Smooth muscle cell (in vitro differentiated cells): ENCODE measurements around the gene TANGO6. TPM values are rescaled to one million over a fixed set of nuclear protein-coding genes. Genes with fewer than 3 reads are reported as not detected.
A peak's percentile ranks its signal among the peaks of the same experiment; 100 is the strongest.

ENCODE experiments used
- DNase-seq: peaks from one replicate; lab custom pipeline; 2025; ENCODE audit not compliant: unreplicated experiment; lab: John Stamatoyannopoulos, UW
- H2AFZ ChIP-seq: fragments of 200-600 bp; sonication (generic); 2 replicates; pipeline ENCODE4 v1.6.0; 2016; ENCODE audit warnings: antibody characterized with exemption, low read depth, mild to moderate bottlenecking
- H3F3A ChIP-seq: fragments of 200-600 bp; sonication (generic); 2 replicates; pipeline ENCODE4 v1.6.0; 2017; ENCODE audit warnings: antibody characterized with exemption, low read depth
- H3K27ac ChIP-seq: fragments of 200-600 bp; sonication (generic); 2 replicates; pipeline ENCODE4 v1.5.1; 2016; ENCODE audit warnings: low read depth, mild to moderate bottlenecking
- H3K27me3 ChIP-seq: fragments of 200-600 bp; sonication (generic); 2 replicates; pipeline ENCODE4 v1.6.1; 2016; ENCODE audit warnings: low read depth, mild to moderate bottlenecking
- H3K36me3 ChIP-seq: fragments of 200-600 bp; sonication (generic); 2 replicates; pipeline ENCODE4 v1.5.1; 2016; ENCODE audit warnings: low read depth
- H3K4me1 ChIP-seq: fragments of 200-600 bp; sonication (generic); 2 replicates; pipeline ENCODE4 v1.5.1; 2016; ENCODE audit warnings: low read depth
- H3K4me2 ChIP-seq: fragments of 200-600 bp; sonication (generic); 2 replicates; pipeline ENCODE4 v1.6.0; 2016; ENCODE audit warnings: mild to moderate bottlenecking
- H3K4me3 ChIP-seq: fragments of 200-600 bp; sonication (generic); 2 replicates; pipeline ENCODE4 v1.5.1; 2016; ENCODE audit warnings: mild to moderate bottlenecking
- H3K79me2 ChIP-seq: fragments of 200-600 bp; sonication (generic); 2 replicates; pipeline ENCODE4 v1.6.0; 2016; ENCODE audit warnings: low read depth, mild to moderate bottlenecking
- H3K9ac ChIP-seq: fragments of 200-600 bp; sonication (generic); 2 replicates; pipeline ENCODE4 v1.6.0; 2016; ENCODE audit warnings: low read depth
- H3K9me3 ChIP-seq: fragments of 200-600 bp; sonication (generic); replicated peaks from 2 replicates; pipeline ENCODE4 v1.5.1; 2016; ENCODE audit warnings: low read depth
- H4K20me1 ChIP-seq: fragments of 200-600 bp; sonication (generic); 2 replicates; pipeline ENCODE4 v1.6.0; 2016; ENCODE audit warnings: low read depth
- CTCF ChIP-seq: fragments of 200-600 bp; sonication (generic); IDR thresholded peaks from 2 replicates; pipeline ENCODE4 v1.5.1; 2017; ENCODE audit warnings: borderline replicate concordance, mild to moderate bottlenecking, antibody characterized with exemption; ENCODE audit not compliant: insufficient read depth, poor library complexity, severe bottlenecking
- WGBS: methylation state at CpG from one replicate; pipeline ENCODE4 v1.1.7; 2016; ENCODE audit warnings: low lambda C conversion rate; 5-methylcytosine and 5-hydroxymethylcytosine counted together
- polyA plus RNA-seq: library from polyadenylated mRNA; unstranded; fragments of >200 nt; fragmentation: Nextera tagmentation; extraction: Ambion mirVana; gene quantifications from 2 replicates; pipeline ENCODE4 v1.2.1, GENCODE V29; 2016
- total RNA-seq: library from RNA; depleted of rRNA; stranded (reverse); fragments of >200 nt; gene quantifications from 2 replicates; pipeline ENCODE4 v1.2.3, GENCODE V29; 2014

The TANGO6 gene
- total and polyA plus RNA-seq, 2 experiments from 2014 or later, result 4.5 to 5.2 TPM

- Histone ChIP-seq H3K4me2 (no peak overlapping the region), H3K4me1 (peaks cover 19% of the 10 kb centered on the region), H2AFZ (no peak overlapping the region), H3K9ac (no peak overlapping the region), H3K9me3 (no peaks in the 10 kb centered on the region), H3K79me2 (no peaks in the 10 kb centered on the region), H3K4me3 (no peak overlapping the region), H3K27me3 (no peaks in the 10 kb centered on the region), H4K20me1 (no peaks in the 10 kb centered on the region), H3K36me3 (no peaks in the 10 kb centered on the region), H3K27ac (no peak overlapping the region), H3F3A (no peaks in the 10 kb centered on the region)
- WGBS, result 26% methylated on average over 4 of the region's 4 CpGs
- peak; percentile 13 for TF ChIP-seq CTCF
- DNase-seq, result no peak
These were observed 129.4 kb downstream of the TANGO6 start for GRCh38 chr16:68972720-68973119.

GRCh38 chr16:68973611-68974120 is 130.3 kb downstream of the TANGO6 start:
- no peaks in the 10 kb centered on the region for H3K79me2 ChIP-seq

GRCh38 chr16:68978303-68978954 is 135.1 kb downstream of the TANGO6 start:
- no peaks in the 10 kb centered on the region for H3F3A ChIP-seq
- no peak overlapping the region for H3K4me2 ChIP-seq
- WGBS, result 94% methylated on average over 2 of the region's 2 CpGs
- no peak for DNase-seq
- no peaks in the 10 kb centered on the region for H3K9me3 ChIP-seq
- no peaks in the 10 kb centered on the region for H3K79me2 ChIP-seq
- no peak overlapping the region for H2AFZ ChIP-seq
- no peak for TF ChIP-seq CTCF
- no peaks in the 10 kb centered on the region for H3K36me3 ChIP-seq
- H3K27me3 ChIP-seq, result no peaks in the 10 kb centered on the region
- H3K27ac ChIP-seq, result no peak overlapping the region
- peaks cover 7% of the 10 kb centered on the region for H3K4me1 ChIP-seq
- H4K20me1 ChIP-seq, result no peaks in the 10 kb centered on the region
- H3K9ac ChIP-seq, result no peak overlapping the region
- H3K4me3 ChIP-seq, result no peak overlapping the region

More at GRCh38 chr16:68973611-68974120, 130.3 kb downstream of the TANGO6 start:
- WGBS, result 55% methylated on average over 7 of the region's 7 CpGs
- peaks cover 19% of the 10 kb centered on the region for H3K4me1 ChIP-seq
- H3K9me3 ChIP-seq, result no peaks in the 10 kb centered on the region
- H2AFZ ChIP-seq, result no peak overlapping the region
- no peaks in the 10 kb centered on the region for H4K20me1 ChIP-seq
- no peak for DNase-seq
- H3K4me3 ChIP-seq, result no peak overlapping the region
- no peak overlapping the region for H3K4me2 ChIP-seq
- H3K9ac ChIP-seq, result no peak overlapping the region
- no peaks in the 10 kb centered on the region for H3K27me3 ChIP-seq
- no peak for TF ChIP-seq CTCF
- H3K36me3 ChIP-seq, result no peaks in the 10 kb centered on the region
- no peaks in the 10 kb centered on the region for H3F3A ChIP-seq
- peak overlapping the region; percentile 38 for H3K27ac ChIP-seq
